Activated T-cell treated with anti-CD3 and anti-CD28 coated beads, Interleukin-2, amount 50 U/mL, for 4 hours (primary cell): ENCODE results near the gene PHF14. TPM values are rescaled to one million over a fixed set of nuclear protein-coding genes. Genes with fewer than 3 reads are reported as not detected.
"Not testable (repeated sequence)": the region's sequence is repeated elsewhere in the genome, so short reads cannot be mapped to it uniquely, and the experiment has no call there.

Experiments used
- ATAC-seq, 2 donors: fragments of 200-7000 bp; cut with Tn5 transposase; one replicate each; pipeline ENCODE4 v1.10.0; 2021
- DNase-seq: peaks from one replicate; pipeline ENCODE4 v3.0.0-alpha.2; 2020
- H3K27me3 Mint-ChIP-seq: one replicate; pipeline ENCODE4 v1.8.0; 2021; ENCODE audit warnings: low read depth, mixed read lengths
- H3K36me3 Mint-ChIP-seq: one replicate; pipeline ENCODE4 v1.8.0; 2022; ENCODE audit warnings: mixed read lengths; ENCODE audit not compliant: insufficient read depth
- H3K4me1 Mint-ChIP-seq: one replicate; pipeline ENCODE4 v1.8.0; 2021; ENCODE audit warnings: low read depth, mixed read lengths
- H3K4me3 Mint-ChIP-seq: one replicate; pipeline ENCODE4 v1.8.0; 2021; ENCODE audit warnings: mild to moderate bottlenecking, moderate library complexity, mixed read lengths
- H3K9me3 Mint-ChIP-seq: one replicate; pipeline ENCODE4 v1.8.0; 2021; ENCODE audit warnings: mixed read lengths
- total RNA-seq, 3 donors: library from RNA; stranded (reverse); gene quantifications; one replicate each; pipeline ENCODE4 v1.2.1, GENCODE V29; 2021

PHF14 gene
- 10 to 100 TPM; 34.4 to 42.4 (median 40.2) TPM for total RNA-seq

GRCh38 chr7:10973061-10973941, at the start of gene PHF14:
Gene PHF14 (plus strand): TSS chr7:10973872. CDS start chr7:10974324, 452 bp downstream.
- Mint-ChIP-seq H3K27me3 (peaks cover 5% of the 10 kb centered on the region), H3K9me3 (no peaks in the 10 kb centered on the region), H3K4me1 (peaks cover 39% of the 10 kb centered on the region), H3K4me3 (peak within 1 kb of the TSS; percentile 87), H3K36me3 (peaks cover 18% of the 10 kb centered on the region)
- ATAC-seq (peak; percentile 99), DNase-seq (peak; percentile 95)

GRCh38 chr7:10924370-10924769, 49.3 kb upstream of the PHF14 start:
- Mint-ChIP-seq H3K9me3 (no peaks in the 10 kb centered on the region), H3K36me3 (no peaks in the 10 kb centered on the region), H3K27me3 (no peaks in the 10 kb centered on the region), H3K4me3 (no peak overlapping the region), H3K4me1 (no peaks in the 10 kb centered on the region)
- no peak for DNase-seq
- no peak for ATAC-seq

- not testable (repeated sequence) for H3K9me3 Mint-ChIP-seq, H3K36me3 Mint-ChIP-seq, H3K4me3 Mint-ChIP-seq, DNase-seq, ATAC-seq, H3K4me1 Mint-ChIP-seq, H3K27me3 Mint-ChIP-seq
Measured at GRCh38 chr7:10928203-10928602, 45.5 kb upstream of the PHF14 start.

- Mint-ChIP-seq H3K36me3 (peaks cover 17% of the 10 kb centered on the region), H3K4me1 (peaks cover 5% of the 10 kb centered on the region), H3K4me3 (no peak overlapping the region), H3K9me3 (no peaks in the 10 kb centered on the region), H3K27me3 (no peaks in the 10 kb centered on the region)
- ATAC-seq (no peak), DNase-seq (no peak)
Measured at GRCh38 chr7:10930551-10930950, 43.1 kb upstream of the PHF14 start.

- Mint-ChIP-seq H3K36me3 (peaks cover 23% of the 10 kb centered on the region), H3K4me3 (no peak overlapping the region), H3K27me3 (no peaks in the 10 kb centered on the region), H3K4me1 (peaks cover 11% of the 10 kb centered on the region), H3K9me3 (no peaks in the 10 kb centered on the region)
- no peak for ATAC-seq
- DNase-seq = no peak
Measured at GRCh38 chr7:10931161-10931560, 42.5 kb upstream of the PHF14 start.

- H3K9me3 Mint-ChIP-seq = no peaks in the 10 kb centered on the region
- peaks cover 41% of the 10 kb centered on the region for H3K36me3 Mint-ChIP-seq
- H3K4me3 Mint-ChIP-seq = no peak overlapping the region
- peaks cover 32% of the 10 kb centered on the region for H3K4me1 Mint-ChIP-seq
- no peaks in the 10 kb centered on the region for H3K27me3 Mint-ChIP-seq
- no peak for ATAC-seq
- no peak for DNase-seq
Measured at GRCh38 chr7:10934292-10934691, 39.4 kb upstream of the PHF14 start.

- ATAC-seq = peak; percentile 3 to 7
- no peak overlapping the region for H3K4me3 Mint-ChIP-seq
- H3K4me1 Mint-ChIP-seq = peaks cover 32% of the 10 kb centered on the region
- DNase-seq = no peak
- peaks cover 31% of the 10 kb centered on the region for H3K36me3 Mint-ChIP-seq
- no peaks in the 10 kb centered on the region for H3K9me3 Mint-ChIP-seq
- H3K27me3 Mint-ChIP-seq = no peaks in the 10 kb centered on the region
Measured at GRCh38 chr7:10939237-10939910, 34.3 kb upstream of the PHF14 start.

- H3K4me1 Mint-ChIP-seq = peaks cover 32% of the 10 kb centered on the region
- no peak overlapping the region for H3K4me3 Mint-ChIP-seq
- DNase-seq (peak; percentile 82), ATAC-seq (peak; percentile 91 to 94)
- H3K9me3 Mint-ChIP-seq = no peaks in the 10 kb centered on the region
- peaks cover 30% of the 10 kb centered on the region for H3K36me3 Mint-ChIP-seq
- H3K27me3 Mint-ChIP-seq = no peaks in the 10 kb centered on the region
Measured at GRCh38 chr7:10939911-10940703, 33.6 kb upstream of the PHF14 start.

- no peaks in the 10 kb centered on the region for H3K27me3 Mint-ChIP-seq
Measured at GRCh38 chr7:10940704-10941355, 32.8 kb upstream of the PHF14 start.

GRCh38 chr7:10950494-10950893, 23.2 kb upstream of the PHF14 start:
- Mint-ChIP-seq H3K27me3 (peaks cover 6% of the 10 kb centered on the region), H3K9me3 (peaks cover 7% of the 10 kb centered on the region), H3K36me3 (no peaks in the 10 kb centered on the region), H3K4me3 (no peak overlapping the region), H3K4me1 (no peaks in the 10 kb centered on the region)
- DNase-seq = no peak
- ATAC-seq = no peak

More at GRCh38 chr7:10940704-10941355, 32.8 kb upstream of the PHF14 start:
- no peaks in the 10 kb centered on the region for H3K9me3 Mint-ChIP-seq
- H3K4me1 Mint-ChIP-seq = peaks cover 25% of the 10 kb centered on the region
- DNase-seq (no peak), ATAC-seq (no peak)
- peaks cover 23% of the 10 kb centered on the region for H3K36me3 Mint-ChIP-seq
- H3K4me3 Mint-ChIP-seq = no peak overlapping the region

GRCh38 chr7:10950974-10951578, 22.6 kb upstream of the PHF14 start:
- not testable (repeated sequence) for H3K4me3 Mint-ChIP-seq, H3K27me3 Mint-ChIP-seq, H3K36me3 Mint-ChIP-seq, ATAC-seq, H3K9me3 Mint-ChIP-seq, DNase-seq, H3K4me1 Mint-ChIP-seq

- no peak for DNase-seq
- Mint-ChIP-seq H3K36me3 (no peaks in the 10 kb centered on the region), H3K27me3 (peaks cover 4% of the 10 kb centered on the region), H3K4me3 (no peak overlapping the region), H3K9me3 (peaks cover 7% of the 10 kb centered on the region), H3K4me1 (no peaks in the 10 kb centered on the region)
- ATAC-seq = no peak
Measured at GRCh38 chr7:10952588-10952987, 21.1 kb upstream of the PHF14 start.

GRCh38 chr7:10953078-10953750, 20.5 kb upstream of the PHF14 start:
- ATAC-seq, H3K36me3 Mint-ChIP-seq, H3K4me3 Mint-ChIP-seq, H3K9me3 Mint-ChIP-seq, H3K27me3 Mint-ChIP-seq, H3K4me1 Mint-ChIP-seq, DNase-seq: not testable (repeated sequence)
